GM18870 (cell line): ENCODE results near the gene ESR1.

Source experiments
- ATAC-seq: cut with Tn5 transposase; IDR thresholded peaks from one replicate; pipeline ENCODE4 v1.9.1; 2021; ENCODE audit warnings: moderate library complexity; ENCODE audit not compliant: unreplicated experiment

ESR1 gene

GRCh38 chr6:152089992-152090391 lies 282.5 kb downstream of the ESR1 start:
- ATAC-seq = no peak

DNA sequence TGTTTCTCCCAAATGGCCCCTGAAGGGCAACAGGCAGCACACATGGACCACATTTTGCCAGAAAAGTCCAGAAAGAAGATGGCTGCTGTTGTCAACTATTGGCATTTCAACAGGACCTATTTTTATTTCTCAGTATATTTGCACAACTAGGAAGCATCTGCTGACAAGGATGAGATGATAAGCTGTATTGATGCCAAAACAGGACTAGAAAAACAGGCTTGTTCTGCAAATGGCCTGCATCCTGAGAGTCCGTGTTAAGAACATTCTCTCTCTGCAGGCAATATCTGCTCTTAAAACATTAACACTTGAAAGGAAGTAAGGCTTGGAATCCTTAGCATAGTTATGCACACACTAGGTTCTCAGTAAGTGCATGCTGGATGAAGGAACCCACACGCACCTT lies 283.7 kb downstream of the ESR1 start:
- ATAC-seq = no peak

DNA sequence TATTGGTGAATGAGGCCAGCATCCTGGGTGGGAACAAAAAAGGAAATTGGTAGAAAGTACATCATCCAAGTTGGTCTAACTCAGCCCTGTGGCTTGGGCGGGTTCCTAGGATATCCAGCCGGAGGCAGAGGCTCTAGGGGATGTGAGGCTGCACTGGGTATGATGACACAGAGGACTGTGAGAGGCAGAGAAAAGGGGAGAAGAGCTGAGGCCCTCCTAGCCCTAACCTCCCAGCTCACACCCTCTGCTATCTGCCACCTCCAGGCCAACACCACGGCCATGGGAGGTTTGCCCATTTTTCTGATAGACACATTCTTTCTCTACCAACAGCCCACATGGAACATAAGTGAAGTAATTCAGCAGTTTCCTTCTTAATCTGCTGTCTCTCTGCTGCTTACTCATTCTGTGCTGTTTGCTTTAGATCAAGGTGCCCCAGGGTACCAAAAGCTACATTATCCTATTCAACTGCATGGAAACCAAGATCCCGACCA lies 284.4 kb downstream of the ESR1 start:
- no peak for ATAC-seq

DNA sequence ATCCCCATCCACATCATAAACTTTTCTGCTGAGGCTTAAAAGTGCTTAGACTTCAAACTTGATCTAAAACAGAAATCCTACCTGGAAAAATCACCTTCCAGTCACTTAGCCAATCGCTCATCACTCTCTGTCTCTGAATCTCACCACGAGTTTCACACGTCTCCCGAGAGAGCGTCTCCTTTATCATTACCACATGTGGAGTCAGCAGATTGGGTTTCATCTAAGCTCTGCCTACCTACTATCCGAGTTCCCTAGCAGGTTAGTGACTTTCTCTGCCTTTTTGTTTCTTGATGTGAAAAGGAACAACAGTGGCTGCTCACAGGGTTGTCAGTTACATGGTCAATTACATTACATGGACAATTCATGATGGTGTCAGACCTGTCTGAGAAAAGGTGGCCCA lies 286.2 kb downstream of the ESR1 start:
- ATAC-seq = no peak

DNA sequence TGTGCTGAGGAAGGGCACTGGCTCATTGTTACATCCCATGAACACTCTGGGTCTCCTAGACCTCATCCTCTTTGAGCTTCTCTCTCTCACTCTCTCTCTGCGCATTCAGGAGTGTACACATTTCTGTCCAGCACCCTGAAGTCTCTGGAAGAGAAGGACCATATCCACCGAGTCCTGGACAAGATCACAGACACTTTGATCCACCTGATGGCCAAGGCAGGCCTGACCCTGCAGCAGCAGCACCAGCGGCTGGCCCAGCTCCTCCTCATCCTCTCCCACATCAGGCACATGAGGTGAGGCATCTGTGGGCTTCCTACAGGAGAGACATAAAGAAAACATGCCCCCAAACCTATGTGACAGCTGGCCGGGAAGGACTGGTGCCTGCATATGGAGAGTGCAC lies 286.8 kb downstream of the ESR1 start:
- ATAC-seq = no peak

- ATAC-seq = no peak
Observed at GRCh38 chr6:152094992-152095592, 287.6 kb downstream of the ESR1 start.

GRCh38 chr6:152096863-152097496 lies 289.5 kb downstream of the ESR1 start:
- no peak for ATAC-seq

DNA sequence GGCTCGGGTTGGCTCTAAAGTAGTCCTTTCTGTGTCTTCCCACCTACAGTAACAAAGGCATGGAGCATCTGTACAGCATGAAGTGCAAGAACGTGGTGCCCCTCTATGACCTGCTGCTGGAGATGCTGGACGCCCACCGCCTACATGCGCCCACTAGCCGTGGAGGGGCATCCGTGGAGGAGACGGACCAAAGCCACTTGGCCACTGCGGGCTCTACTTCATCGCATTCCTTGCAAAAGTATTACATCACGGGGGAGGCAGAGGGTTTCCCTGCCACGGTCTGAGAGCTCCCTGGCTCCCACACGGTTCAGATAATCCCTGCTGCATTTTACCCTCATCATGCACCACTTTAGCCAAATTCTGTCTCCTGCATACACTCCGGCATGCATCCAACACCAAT lies 291.2 kb downstream of the ESR1 start:
- no peak for ATAC-seq

DNA sequence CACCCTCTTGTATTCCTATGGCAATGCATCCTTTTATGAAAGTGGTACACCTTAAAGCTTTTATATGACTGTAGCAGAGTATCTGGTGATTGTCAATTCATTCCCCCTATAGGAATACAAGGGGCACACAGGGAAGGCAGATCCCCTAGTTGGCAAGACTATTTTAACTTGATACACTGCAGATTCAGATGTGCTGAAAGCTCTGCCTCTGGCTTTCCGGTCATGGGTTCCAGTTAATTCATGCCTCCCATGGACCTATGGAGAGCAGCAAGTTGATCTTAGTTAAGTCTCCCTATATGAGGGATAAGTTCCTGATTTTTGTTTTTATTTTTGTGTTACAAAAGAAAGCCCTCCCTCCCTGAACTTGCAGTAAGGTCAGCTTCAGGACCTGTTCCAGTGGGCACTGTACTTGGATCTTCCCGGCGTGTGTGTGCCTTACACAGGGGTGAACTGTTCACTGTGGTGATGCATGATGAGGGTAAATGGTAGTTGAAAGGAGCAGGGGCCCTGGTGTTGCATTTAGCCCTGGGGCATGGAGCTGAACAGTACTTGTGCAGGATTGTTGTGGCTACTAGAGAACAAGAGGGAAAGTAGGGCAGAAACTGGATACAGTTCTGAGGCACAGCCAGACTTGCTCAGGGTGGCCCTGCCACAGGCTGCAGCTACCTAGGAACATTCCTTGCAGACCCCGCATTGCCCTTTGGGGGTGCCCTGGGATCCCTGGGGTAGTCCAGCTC lies 292.1 kb downstream of the ESR1 start:
- ATAC-seq = no peak

DNA sequence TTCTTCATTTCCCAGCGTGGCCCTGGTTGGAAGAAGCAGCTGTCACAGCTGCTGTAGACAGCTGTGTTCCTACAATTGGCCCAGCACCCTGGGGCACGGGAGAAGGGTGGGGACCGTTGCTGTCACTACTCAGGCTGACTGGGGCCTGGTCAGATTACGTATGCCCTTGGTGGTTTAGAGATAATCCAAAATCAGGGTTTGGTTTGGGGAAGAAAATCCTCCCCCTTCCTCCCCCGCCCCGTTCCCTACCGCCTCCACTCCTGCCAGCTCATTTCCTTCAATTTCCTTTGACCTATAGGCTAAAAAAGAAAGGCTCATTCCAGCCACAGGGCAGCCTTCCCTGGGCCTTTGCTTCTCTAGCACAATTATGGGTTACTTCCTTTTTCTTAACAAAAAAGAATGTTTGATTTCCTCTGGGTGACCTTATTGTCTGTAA lies 292.7 kb downstream of the ESR1 start:
- no peak for ATAC-seq

DNA sequence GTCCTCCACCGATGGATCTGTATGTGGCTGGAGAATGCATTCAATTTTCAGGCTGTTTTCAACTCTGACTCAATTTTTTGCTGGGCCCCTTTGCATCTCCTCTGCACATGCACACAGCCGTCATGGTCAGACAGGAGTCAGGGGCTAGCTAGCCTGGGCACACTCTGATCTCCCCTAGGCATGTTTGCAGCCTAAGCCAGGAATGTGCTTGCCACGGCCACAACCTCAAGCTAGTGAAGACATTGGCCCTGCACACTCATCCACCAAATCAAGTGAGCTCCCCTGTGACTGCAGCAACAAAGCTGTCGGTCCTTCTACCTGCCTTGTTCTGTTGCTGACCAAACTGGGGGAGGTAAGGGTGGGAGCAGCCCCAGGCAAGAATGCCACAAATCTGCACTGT lies 300.5 kb downstream of the ESR1 start:
- ATAC-seq = no peak

DNA sequence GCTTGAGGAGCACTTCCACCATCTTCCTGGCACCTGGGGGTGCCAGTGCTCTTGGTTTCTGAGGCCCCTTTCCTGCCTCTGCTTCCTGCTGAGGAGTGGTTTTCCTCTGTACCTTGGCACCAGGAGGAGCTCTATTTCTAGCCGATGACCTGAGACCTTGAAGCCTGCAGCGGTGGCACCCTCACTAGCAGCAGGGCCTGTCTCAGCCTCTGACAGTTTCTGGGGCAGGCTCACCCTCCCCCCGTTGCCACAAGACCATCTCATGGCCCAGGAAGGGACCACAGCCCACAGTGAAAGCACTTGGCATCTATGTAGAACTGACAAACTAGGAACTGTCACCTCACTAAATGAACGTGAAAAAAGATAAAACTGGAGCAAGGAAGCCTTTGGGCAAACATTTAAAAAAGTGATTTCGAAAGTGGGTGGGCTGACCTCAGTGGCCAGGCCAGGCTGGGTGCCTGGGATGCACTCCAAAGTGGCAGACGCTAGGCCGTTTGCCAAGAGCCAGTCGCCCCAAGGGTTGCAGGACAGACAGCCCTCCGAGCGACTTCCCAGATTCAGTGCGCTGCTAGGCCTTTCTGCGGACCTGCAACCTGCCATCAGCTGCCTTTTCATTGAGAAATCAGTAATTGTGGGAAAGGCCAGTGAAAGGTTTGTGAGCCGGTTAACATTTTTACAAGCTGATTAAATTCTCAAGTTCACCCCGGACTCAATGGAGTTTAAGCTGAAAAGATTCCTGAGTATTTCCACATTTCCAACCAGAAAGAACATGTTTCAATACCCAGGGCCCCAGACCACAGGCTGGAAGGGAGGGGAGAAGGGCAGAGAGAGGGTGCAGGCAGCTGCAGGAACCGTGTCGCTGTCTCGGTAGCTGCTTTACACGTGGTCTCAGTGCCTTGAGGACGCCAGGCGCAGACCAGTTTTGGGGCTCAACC lies 303.7 kb downstream of the ESR1 start:
- ATAC-seq = no peak

DNA sequence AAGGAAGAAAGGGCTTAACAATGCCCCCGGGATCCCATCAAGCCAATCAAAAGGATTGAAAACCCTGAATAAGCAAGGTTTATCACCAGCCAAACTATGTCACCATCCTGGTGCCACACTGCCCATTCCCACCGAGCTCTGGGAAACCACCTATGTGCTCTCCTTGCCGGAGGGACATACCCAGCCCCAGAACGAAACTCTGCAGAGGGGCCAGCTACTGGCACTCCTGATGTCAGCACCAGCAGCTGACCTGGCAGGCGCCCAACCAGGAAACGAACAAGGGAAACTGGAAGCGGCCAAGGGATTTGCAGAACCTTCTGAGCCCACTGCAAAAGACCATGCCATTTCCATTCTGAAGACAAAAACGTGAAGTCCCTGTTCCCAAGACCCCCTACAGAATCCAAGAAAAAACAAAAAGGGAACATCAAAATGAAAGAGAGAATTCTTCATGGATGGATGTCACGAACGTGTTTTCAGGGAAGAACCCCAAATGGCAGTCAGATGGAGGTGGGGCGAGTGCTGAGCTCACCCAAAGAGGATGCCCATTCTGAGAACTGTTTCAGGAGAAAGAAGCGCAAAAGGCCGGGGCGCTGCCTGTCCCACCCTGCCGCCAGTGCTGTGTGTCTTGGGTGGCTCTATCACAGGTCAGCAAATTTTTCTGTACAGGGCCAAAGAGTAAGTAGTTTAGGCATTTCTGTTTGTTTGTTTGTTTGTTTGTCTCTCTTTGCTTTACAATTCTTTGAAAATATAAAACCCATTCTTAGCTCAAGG lies 305.2 kb downstream of the ESR1 start:
- ATAC-seq = no peak

GRCh38 chr6:152117156-152118133 lies 310.0 kb downstream of the ESR1 start:
- ATAC-seq = peak; percentile 87

- no peak for ATAC-seq
Observed at GRCh38 chr6:152118224-152118623, 310.7 kb downstream of the ESR1 start.

- ATAC-seq = no peak
Observed at GRCh38 chr6:152118678-152119077, 311.2 kb downstream of the ESR1 start.

- no peak for ATAC-seq
Observed at GRCh38 chr6:152119831-152120230, 312.3 kb downstream of the ESR1 start.

DNA sequence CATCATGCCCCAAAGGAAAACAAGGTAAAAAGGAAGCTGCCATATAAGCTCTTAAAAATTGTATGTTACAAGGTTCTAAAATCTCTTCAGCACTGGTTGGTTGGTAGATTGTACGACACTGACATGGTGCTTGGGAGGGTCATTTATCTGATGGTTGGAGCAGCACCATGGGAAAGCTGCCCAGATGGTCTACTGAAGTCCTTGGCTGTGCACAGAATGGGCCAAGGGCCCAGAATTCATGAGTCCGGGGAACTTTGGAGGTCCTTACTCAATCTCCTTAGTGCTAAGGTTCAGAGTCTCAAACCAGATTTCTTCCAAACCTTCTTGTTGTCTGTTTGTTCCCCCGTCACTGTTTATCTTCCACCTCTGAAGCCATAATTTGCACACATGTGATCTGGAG lies 314.4 kb downstream of the ESR1 start:
- ATAC-seq = no peak

GRCh38 chr6:152122434-152122833 lies 315.0 kb downstream of the ESR1 start:
- no peak for ATAC-seq
